Stimulated activated CD4-positive, alpha-beta T cell treated with anti-CD3 and anti-CD28 coated beads, Interleukin-1b, Interleukin-23, amount 100 ng/mL, for 48 hours (primary cell): ENCODE results near the gene LRP8.

Experiments used
- DNase-seq: peaks from one replicate; pipeline ENCODE4 v3.0.0-alpha.2; 2020

The LRP8 gene

DNA sequence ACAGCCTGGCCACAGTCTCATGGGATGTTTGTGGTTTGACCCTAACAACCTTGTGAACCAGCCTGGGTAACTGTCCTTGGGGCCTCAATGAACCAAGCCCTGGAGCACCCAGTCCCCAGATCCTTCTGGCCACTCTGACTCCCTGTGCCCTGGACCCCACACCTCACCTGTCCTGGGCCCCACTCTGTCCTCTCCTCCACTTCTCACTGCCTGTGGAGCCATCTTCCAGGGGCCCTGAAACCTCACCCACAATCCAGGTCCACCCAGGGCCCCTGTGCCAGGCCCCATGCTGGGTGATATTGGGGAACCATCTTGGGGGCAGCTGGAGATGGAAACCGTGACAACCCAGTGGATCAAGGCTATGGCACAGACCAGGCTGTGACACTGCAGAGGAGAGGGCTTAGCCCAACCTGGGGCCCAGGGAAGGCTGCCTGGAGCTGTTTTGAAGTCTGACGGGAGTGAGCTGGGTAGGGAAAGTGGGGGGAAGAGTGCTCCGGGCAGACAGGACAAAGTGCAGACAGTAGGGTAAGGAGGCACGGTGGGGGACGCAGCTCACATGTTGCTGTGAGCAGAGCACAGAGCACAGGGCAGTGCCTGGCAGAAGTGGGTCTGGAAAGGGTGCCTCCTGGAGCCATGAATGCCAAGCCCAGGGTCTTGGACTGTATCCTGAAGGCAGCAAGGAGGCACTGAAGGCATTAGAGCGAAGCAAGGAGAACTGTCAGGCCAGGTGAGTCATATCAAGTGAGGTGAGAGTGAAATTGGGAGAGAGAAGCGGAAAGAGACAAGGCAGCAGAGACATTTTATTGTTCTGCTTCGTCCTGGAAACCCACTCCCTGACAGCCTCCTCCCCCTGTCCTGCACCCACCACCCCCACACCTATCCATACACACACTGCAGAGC lies 12.1 kb upstream of the LRP8 start:
- DNase-seq = no peak

DNA sequence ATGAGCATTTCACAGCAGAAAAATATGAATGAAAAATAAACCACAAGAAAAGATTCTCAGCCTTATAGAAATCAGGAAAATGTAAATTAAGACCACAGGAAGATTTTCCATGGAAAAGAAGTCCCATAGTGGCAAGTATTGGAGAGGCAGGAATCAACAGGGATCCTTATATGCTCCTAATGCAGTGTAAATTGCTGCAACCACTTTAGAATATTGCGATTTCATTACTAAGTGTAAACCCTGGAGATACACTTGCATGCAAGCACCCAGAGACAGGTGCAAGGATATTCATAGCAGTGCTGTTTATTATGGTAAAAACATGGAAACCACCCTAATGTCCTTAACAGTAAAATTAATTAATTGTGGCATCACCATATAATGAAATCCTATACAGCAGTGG lies 10.6 kb upstream of the LRP8 start:
- no peak for DNase-seq

DNA sequence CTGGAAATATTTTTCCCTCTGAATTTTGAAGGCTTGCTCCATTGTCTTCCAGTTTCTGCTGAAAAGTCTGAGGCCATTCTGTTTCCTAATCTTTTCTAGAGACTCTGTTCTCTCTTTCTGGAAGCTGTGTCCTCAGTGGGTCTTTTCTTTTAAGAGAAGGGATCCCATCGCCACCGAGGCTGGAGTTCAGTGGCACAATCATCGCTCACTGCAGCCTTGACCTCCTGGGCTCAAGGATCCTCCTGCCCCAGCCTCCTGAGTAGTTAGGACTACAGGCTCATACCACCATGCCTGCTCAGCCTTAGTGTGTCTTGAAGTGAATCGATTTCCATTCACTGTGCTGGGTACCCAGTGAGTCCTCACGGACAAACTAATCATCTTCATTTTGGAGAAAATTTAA lies 9.6 kb upstream of the LRP8 start:
- no peak for DNase-seq

DNA sequence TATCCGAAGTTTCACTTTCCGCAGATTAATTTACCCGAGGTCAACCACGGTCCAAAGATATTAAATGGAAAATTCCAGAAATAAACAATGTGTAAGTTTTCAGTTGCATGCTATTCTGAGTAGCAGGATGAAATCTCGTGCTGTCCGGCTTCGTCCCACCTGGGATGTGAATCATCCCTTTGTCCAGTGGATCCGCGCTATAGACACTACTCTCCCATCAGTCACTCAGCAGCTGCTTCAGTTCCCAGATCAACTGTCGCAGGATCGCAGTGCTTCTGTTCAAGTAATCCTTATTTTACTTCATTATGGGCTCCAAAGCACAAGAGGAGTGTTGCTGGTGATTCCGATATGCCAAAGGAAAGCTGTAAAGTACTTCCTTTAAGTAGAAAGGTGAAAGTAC lies 8.3 kb upstream of the LRP8 start:
- DNase-seq = no peak

DNA sequence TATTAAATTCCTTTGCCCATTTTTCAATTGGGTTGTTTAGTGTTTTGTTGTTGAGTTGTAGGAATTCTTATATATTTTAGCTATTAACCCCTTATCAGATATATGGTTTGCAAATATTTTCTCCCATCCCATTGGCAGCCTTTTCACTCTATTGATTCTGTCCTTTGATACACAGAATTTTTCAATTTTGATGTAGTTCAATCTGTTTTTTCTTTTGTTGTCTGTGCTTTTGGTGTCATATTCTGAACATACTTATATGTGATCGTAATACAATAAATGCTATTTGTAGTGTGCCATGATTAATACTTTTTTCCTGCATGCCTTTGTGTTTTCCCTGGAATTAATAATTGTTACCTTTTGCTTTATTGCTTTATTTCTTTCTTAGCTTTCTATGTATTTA lies 7.8 kb upstream of the LRP8 start:
- DNase-seq = no peak

DNA sequence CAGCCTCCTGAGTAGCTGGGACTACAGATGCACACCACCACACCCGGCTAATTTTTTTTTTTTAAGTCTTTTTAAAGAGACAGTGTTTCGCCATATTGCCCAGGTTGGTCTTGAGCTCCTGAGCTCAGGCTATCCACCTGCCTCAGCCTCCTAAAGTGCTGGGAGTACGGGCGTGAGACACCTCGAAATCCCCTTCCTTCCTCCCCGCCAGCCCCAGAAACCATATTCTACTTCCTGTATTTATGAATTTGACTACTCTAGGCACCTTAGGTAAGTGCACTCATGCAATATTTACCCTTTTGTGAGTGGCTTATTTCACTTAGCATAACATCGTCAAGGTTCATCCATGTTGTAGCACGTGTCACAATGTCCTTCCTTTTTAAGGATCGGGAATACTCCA lies 6.9 kb upstream of the LRP8 start:
- no peak for DNase-seq

DNA sequence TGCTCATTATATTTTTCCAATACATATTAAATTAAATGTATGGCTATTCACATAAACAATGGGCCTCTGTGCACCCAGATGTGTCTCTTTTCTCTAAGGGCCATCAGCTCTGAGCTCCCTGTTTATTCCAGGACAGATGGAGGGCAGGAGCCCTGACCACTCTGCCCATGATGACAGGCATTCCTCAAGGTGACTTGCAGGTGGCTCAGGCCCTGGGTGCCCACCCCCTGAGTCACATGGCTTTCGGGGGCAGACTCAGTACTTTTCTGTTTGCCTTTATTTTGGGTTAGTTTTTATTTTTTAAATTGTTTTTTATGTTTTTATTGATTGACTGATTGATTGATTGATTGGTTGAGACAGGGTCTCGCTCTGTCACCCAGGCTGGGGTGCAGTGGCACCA lies 6.4 kb upstream of the LRP8 start:
- DNase-seq = no peak

DNA sequence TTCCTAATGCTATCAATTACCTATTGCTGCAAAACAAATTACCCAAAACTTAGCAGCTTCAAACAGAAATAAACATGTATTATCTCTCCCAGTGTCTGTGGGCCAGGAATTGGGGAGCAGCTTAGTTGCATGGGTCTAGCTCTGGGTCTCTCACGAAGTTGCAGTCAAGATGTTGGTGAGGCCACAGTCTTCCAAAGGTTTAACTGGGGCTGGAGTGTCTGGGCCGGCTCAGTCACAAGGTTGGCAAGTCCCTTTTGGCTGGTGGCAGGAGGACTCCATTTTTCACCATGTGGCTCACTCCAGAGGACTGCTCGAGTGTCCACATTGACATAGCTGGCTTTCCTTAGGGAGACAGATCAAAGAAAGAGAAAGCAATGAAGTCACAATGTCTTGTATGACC lies 5.0 kb upstream of the LRP8 start:
- no peak for DNase-seq

DNA sequence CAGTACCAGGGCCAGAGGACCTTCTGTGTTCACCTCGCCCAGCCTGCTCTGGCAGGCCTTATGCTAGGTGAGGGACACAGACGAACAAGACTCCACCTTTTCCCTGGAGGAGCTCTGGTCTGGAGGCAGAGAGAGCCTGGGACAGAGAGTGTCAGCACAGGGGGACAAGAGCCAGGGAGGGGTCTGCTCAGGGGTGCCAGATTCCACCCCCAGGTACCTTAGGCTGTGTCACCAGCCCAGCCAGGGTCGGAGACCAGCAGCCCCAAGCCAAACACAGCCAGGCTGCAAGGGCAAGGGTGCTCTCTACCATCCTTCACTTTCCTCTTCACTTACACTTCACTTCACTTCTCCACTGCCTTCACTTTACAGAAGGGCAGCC lies 4.3 kb upstream of the LRP8 start:
- no peak for DNase-seq

DNA sequence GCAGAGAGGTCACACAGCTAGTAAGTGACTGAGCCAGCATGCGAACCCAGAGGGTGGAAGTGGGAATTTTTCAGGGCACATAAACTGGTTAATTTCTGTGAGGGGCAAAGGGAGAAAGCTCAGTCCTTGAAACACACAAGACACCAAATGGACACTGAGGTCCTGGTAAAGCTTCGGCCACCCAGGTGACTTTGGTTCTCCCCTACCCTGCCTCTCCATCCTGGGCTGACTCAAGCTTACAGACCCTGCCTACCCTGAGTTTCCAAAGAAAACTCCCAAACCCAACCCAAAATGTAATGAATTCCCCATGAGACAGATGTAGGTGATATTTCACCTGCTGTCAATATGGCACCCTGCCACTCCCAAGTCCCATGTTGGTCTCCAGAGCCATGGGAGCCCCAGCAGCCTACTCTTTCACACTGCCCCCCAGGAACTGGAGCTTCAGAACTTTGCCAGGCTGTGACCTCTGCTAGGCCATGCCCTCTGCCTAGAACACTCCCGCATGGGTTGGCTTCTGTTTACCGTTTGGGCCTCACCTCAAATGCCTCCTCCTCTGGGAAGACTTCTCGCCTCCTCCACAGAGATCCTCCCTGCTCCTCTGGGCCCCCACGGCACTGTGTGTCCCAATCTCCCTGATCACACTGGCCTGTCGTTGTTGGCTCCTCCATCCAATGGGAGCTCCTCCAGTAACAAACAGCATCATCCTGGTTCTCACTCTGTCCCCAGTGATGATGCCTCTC lies 3.7 kb upstream of the LRP8 start:
- DNase-seq = no peak

DNA sequence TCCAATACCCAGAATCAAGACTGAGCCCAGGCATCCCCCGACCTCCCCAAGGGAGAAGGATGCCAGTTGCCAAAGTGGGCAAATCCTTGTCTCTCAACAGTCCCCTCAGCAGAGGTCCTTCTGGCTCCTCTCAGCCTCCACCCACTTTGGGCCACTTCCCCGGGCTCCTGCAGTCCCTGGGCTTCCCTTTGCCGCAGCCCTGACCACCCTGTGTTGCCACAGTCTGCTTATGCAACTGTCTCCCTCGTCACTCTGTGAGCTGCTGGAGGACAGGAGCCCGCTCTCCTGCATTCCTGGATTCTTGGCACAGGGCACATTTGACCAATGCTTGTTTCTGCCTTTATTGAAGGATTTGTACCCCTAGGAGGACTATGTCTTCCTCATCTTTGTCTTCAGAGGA lies 2.9 kb upstream of the LRP8 start:
- DNase-seq = no peak

DNA sequence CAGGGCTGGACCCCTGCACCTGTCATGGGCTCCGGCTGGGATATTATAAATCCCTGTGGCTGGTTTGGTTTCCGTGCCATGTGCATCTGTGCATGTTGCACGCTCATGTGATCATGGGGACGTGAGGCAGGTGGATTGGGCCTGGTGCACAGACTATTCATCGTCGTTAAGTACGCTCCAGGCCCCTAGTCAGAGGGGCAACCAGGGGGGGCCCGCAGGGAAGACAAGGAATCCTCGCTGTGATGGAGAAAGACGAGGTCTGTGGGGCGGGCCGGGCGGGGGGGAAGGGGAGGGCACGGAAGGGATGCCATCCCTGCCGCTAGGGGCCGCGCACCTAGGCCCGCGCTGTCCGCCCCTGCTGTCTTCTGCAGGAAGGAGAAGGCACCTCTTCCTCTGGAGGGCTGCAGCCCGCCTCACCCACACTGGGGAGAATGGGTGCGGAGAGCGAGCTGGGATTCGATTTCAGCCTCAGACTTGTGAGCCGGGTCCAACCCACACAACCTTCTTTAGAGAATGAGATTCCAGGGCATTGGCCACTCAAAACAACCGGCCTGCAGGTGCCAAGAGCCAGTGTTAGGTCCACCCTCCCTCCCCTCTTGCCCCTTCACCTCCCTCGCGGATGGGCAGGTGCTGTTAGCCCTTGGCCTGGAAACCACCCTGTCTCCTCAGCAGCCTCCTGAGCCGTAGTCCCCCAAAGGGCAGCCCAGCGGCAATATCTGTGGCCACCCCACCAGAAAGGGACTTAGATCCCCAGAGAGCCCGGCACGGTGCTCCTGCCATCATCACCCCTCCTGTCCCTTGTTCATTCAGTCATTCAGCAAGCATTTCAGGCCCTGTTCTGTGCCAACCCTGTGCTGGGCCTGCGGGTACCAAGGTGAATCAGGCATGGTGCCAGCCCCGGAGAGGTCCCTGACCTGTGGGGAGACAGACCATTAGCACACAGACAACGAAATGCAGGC lies 950 bp upstream of the LRP8 start:
- DNase-seq = peak; percentile 20

DNA sequence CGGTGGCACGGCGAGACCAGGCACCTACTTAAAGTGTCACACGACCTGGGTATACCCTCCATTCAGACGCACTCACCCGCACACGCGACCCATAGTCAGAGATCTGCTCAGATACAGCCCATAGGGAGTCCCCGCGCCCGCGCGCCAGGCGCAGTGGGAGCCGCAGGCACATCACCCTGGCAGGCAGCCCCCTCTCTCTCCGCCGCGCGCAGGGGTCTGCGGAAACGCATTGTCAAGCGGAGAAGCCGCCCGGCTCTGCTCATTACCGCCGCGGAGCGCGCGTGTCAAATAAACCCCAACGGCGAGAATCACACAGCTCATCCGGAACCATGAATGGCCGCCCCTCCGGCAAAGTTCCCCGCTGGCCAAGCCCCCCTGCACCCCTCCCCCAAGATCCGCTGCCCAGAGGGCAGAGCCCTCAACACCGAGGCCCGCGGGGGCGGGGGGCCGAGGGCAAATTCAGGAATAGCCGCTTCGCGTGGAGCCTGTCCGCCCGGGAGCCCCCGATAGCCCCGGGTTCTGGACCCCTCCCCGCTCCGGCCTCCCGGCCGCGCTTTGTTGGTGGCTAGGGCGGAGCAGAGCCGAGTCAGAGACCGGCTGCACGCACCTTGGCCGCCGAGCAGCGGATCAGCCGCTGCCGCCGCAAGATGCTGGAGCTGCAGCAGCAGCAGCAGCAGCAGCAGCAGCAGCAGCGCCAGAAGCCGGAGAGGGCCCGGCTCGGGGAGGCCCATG lies 522 bp downstream of the LRP8 start:
- DNase-seq = peak; percentile 47

DNA sequence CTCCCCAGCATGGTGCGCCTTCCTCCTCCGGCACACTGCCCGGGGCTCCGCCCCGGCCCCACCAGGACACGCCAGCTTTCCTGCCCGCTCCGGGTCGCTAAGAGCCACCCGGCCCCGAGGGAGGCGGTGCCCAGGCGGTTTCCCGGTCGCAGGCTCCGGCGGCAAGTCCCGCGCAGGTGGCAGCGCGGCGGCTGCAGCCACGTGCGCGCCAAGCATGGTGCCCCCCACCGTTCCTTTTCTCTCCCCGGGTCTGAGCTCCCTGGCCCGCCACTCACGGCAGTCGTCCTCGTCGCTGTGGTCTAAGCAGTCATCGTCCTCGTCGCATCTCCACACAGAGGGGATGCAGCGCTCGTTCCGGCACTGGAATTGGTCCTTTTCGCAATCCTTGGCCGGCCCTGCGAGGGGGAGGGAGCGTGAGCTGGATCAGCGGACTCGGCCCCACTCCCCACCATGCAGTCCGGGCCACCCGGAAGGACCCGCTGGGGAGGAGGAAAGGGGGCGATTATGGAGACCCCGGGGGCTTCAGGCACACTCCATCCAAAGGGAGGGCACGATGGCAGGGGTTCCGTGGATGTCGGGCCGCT lies 1.2 kb downstream of the LRP8 start:
- DNase-seq = no peak

DNA sequence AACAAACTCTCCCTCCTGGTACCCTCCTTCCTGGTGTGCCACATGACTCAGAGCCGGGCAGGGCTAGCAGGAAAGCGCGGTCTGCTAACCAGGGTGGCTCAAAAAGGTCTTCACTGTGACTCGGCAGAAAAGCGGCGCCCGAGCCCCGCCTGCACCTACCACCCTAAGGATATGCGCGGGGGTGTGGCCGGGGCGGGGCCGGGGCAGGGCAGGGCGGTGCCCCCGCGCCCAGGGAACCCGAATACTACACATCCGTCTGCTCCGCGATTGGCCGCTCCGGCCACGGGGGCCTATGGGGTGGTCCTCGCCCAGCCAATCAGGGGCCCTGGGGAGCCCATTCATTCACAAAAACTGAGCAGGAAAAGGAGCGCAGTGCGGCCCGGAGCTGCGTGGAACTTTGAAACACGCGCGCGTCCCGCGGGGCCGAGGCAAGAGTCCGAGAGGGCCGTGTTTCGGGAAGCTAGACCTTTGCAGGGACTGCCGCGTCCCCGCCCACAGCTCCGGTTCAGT lies 1.7 kb downstream of the LRP8 start:
- DNase-seq = peak; percentile 97

DNA sequence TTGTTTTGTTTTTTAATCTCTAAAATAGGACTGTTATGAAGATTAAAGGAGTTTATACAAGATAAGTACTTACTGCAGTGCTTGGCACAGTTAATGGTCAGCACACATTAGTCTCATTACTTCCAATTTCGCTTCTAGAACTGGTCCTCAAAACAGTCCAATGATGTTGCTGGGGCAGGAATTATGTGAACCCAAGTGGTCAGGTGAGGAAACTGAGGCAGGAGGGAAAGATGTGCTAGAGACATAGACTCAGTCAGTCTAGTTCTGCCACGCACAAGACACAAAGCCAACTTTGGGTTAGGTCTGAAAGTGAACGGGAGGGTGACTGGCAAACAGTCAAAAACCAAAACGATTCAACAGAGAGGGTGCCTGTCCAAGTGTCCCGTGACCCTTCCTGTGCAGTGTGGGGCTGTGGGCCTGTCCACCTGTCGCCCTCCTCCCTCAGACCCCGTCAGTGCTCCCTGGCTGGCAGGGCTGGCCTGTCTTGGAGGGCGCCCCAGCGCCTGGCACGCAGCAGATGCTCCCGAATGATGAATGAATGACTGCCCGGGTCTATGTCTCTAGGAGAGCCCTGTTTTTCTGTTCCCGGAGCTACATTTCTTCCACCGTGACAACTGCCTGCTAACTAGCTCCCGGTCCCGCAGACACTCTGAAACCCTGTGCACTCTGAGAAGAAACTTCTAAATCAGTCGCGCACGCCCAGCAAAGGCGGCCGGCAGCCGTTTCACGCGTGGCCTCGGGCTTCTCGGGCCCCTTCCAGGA lies 2.4 kb downstream of the LRP8 start:
- no peak for DNase-seq

DNA sequence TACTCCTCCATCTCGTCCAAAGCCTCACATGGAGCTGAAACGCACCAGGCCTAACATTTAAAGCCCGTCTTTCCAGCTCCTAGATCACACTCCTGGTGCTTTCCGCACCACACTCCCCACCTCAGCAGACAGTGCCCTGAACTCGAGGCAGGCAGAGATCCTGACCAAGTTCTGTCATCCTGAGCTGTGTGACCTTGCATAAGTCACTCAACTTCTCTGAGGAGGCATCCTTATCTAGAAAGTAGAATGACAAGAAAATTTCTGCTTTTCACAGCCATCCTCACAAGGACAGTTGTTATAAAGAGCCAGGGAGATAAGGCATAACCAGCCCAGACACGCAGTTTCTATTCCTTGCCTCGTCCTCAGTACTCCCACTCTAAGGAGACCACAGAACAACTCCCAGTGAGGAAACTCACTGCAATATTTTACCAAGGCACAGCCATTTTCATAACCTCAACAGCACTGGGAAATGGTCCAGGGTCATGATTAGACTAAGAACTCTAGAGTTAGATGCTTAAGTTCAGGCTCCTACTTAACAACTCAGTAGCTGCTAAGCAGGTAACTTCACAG lies 3.1 kb downstream of the LRP8 start:
- DNase-seq = no peak

DNA sequence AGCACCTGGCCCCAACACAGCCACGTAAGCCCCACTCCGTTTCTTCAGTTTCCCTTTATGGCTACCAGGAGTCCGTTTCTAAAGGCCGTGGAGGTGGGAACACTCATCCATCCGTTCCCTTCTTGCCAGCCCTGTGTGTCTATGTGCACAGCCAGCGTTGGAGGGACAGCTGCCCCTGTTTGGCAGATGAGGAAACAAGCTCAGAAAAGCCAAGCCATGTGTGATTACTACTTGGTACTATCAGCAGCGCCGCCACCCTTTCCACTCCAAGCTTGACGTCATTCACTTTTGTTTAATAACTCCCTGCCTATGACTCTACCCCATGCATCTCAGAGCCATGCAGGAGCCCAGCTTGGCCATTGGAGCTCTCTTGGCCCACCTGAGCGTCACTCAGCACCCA lies 3.5 kb downstream of the LRP8 start:
- no peak for DNase-seq

DNA sequence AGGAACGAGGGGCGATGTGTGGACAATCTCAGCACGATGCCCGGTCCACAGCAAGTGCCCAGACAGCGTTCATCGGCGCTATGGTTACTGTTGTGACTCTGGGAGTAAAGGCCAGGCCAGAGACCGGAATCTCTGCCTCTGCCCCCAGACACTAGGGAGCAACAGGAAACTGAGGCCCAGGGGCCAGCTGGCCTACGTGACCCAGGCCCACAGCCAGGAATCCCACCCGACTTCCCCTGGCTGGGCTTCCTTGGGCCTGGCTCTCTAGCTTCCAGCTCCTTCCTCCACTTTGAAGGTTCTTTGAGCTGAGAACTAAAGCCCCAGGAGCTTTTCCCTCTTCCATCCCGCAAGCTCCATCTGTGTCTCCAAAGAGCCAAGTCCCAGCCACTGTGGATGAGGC lies 4.6 kb downstream of the LRP8 start:
- DNase-seq = no peak

DNA sequence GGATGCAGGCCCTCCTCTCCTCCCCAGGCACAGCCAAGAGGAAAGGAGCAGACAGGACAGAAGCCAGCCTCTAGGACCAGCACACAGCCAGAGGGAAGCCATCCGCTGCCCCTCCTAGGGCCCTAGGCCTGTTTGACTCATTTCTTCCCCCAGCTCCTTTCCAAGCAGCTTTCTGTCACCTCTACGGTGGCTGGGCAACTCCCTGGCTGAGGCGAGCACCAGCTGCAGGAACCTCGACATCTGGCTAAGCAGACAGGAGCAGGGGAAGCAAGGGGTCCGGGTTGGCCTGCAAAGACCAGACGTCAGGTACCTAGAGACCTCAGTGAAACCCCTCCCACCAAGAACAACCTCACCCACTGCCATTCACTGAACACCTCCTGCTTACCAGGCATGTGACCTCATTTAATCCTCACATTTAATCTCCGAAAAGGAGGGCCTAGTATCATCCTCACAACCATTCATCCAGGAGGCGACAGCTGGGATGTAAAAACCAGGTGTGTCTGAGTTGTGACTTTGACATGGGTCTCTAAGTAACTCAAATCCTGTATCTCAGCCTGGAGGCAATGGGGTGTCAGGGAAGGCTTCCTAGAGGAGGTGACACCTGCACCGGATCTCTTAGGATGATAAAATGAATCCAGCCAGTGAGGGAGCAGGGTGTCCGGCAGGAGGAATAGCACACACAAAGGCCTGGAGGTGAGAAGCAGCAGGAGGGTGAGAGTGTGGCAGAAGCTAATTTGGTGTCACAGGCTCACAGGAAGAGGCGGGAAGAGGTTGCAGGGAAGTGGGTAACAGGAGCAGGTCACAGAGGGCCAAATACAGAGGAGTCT lies 5.9 kb downstream of the LRP8 start:
- no peak for DNase-seq
